ENCODE measurements around the gene MITF. TPM values are rescaled to one million over a fixed set of nuclear protein-coding genes. Genes with fewer than 3 reads are reported as not detected.
"Not testable (repeated sequence)": the region's sequence is repeated elsewhere in the genome, so short reads cannot be mapped to it uniquely, and the experiment has no call there.

MITF gene
- total RNA-seq, 4 donors from 2014 or later: 12.2 to 20.9 (median 17.1) TPM

DNA sequence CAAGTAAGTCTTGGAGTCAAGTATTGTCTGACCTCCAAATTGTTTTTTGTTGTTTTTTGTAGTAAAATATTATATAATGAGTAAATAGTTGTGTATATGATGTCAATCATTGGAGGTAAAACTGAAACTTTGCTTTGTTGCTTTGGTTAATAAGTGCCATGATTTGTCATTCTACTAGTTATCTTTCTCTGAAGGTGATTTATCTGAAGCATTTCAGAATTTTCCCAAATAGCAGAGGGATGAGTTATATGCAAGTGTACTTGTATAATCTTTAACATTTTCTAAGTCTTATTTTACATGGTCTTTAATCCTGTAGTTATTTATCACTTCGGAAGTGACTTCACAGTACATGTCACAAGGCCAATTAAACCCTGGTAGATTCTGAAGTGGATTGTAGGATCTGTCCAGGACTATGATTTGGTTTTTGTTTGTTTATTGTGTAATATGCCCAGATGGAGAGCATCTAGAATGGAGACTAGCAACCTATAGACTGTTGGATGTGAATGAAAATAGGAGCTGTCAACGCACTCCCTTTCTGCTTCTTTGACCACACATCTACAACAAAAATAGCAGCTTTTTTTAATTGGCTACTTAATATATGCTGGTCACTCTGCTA lies 167.2 kb downstream of the MITF start:
- WGBS, 2 donors (ENCODE audit: low coverage in 1 of 2): 88 to 90% methylated on average over 2 of the region's 2 CpGs
- Histone ChIP-seq H3K27ac (no peak overlapping the region), H3K4me1 (peaks cover 0 to 6% (median 2%) of the 10 kb centered on the region in 4 donors), H3K27me3 (no peaks in the 10 kb centered on the region), H3K36me3 (no peaks in the 10 kb centered on the region), H3K9me3 (no peaks in the 10 kb centered on the region), H3K4me3 (no peak overlapping the region)
- intact Hi-C loops (cut with DNase I; ENCODE audit: low total_unique reads) (no loop called here), in situ Hi-C loops (cut with MboI; ENCODE audit: low pct_ligation_motif_present in 1 of 4, low pct_unique_long_range_greater_than_20kb in 1 of 4, low sequenced_read_pairs in 3 of 4) (no loop called here)
- no peak for TF ChIP-seq EP300 (IDR thresholded peaks at IDR 0.05; ENCODE audit: low read depth)
- no peak for TF ChIP-seq POLR2AphosphoS5 (IDR thresholded peaks at IDR 0.05)
- no peak for TF ChIP-seq POLR2A (IDR thresholded peaks at IDR 0.05)
- TF ChIP-seq, protein P1, sequence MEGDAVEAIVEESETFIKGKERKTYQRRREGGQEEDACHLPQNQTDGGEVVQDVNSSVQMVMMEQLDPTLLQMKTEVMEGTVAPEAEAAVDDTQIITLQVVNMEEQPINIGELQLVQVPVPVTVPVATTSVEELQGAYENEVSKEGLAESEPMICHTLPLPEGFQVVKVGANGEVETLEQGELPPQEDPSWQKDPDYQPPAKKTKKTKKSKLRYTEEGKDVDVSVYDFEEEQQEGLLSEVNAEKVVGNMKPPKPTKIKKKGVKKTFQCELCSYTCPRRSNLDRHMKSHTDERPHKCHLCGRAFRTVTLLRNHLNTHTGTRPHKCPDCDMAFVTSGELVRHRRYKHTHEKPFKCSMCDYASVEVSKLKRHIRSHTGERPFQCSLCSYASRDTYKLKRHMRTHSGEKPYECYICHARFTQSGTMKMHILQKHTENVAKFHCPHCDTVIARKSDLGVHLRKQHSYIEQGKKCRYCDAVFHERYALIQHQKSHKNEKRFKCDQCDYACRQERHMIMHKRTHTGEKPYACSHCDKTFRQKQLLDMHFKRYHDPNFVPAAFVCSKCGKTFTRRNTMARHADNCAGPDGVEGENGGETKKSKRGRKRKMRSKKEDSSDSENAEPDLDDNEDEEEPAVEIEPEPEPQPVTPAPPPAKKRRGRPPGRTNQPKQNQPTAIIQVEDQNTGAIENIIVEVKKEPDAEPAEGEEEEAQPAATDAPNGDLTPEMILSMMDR (IDR thresholded peaks at IDR 0.05): no peak
- DNase-seq: no peak

DNA sequence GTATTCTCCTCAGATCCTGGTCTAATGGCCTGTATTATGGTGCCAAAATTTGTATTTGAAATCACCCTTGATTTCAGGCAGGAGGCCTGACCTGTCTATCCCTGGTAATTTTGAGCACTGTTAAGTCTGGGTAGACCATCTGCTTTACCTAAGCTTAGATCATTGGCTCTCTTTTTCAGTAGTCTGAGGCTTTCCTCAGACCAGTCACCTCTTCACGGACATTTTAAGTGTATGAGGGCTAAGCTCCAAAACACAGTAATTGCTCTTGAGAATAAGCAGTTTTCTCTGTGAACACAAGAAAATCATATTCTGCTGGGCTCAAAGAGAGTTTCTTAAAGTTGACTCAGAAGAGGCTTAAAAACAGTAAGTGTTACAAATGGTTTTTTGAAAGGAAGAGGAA lies 168.3 kb downstream of the MITF start:
- 64 to 71% methylated on average over 1 of the region's 1 CpG for WGBS, 2 donors (ENCODE audit: low coverage in 1 of 2)
- Histone ChIP-seq H3K4me1 (peaks cover 0 to 6% (median 2%) of the 10 kb centered on the region in 4 donors), H3K36me3 (no peaks in the 10 kb centered on the region), H3K27ac (no peak overlapping the region), H3K9me3 (no peaks in the 10 kb centered on the region), H3K4me3 (no peak overlapping the region), H3K27me3 (no peaks in the 10 kb centered on the region)
- DNase-seq: no peak
- in situ Hi-C loops (cut with MboI; ENCODE audit: low pct_ligation_motif_present in 1 of 4, low pct_unique_long_range_greater_than_20kb in 1 of 4, low sequenced_read_pairs in 3 of 4): no loop called here
- TF ChIP-seq POLR2AphosphoS5 (IDR thresholded peaks at IDR 0.05): no peak
- TF ChIP-seq POLR2A (IDR thresholded peaks at IDR 0.05): no peak
- TF ChIP-seq, protein P1 (IDR thresholded peaks at IDR 0.05): no peak
- TF ChIP-seq EP300 (IDR thresholded peaks at IDR 0.05; ENCODE audit: low read depth): no peak
- intact Hi-C loops (cut with DNase I; ENCODE audit: low total_unique reads): no loop called here

DNA sequence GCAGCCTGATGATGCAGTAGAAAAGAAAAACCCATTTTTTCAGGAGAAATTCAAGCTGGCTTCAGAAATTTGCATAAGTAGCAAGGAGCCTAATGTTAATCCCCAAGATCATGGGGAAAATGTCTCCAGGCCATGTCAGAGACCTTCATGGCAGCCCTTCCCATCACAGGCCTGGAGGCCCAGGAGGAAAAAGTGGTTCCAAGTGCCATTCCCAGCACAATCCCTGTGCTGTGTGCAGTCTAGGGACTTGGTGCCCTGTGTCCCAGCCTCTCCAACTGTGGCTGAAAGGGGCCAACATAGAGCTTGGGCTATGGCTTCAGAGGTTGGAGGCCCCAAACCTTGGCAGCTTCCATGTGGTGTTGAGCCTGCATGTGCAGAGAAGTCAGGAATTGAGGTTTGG lies 170.6 kb downstream of the MITF start:
- DNase-seq; H3K4me3 ChIP-seq; H3K36me3 ChIP-seq; H3K9me3 ChIP-seq; intact Hi-C loops (cut with DNase I; ENCODE audit: low total_unique reads); in situ Hi-C loops (cut with MboI; ENCODE audit: low pct_ligation_motif_present in 1 of 4, low pct_unique_long_range_greater_than_20kb in 1 of 4, low sequenced_read_pairs in 3 of 4); H3K4me1 ChIP-seq; H3K27ac ChIP-seq; H3K27me3 ChIP-seq: not testable (repeated sequence)

DNA sequence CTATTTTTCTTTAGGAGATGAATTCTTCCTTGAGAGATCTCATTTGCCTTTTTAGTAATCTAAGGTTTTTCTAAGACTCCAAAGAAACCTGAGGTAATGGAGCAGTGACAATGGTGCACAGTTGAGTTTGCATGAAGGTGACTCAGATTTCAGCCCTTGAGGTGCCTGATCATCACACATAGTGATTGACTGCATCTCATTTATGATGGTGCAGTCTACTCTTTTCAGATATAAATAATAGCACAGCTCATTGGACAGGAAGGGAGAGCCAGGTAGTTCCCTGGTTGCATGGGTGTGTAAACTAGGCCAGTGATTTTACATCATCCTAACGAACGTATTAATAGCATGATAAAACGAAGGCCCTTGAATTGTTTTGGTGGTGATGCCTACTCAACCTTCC lies 174.2 kb downstream of the MITF start:
- Histone ChIP-seq H3K27ac (no peak overlapping the region), H3K4me3 (no peak overlapping the region), H3K36me3 (no peaks in the 10 kb centered on the region), H3K27me3 (no peaks in the 10 kb centered on the region), H3K9me3 (peaks cover 0 to 4% of the 10 kb centered on the region in 2 donors), H3K4me1 (no peaks in the 10 kb centered on the region)
- intact Hi-C loops (cut with DNase I; ENCODE audit: low total_unique reads): no loop called here
- in situ Hi-C loops (cut with MboI; ENCODE audit: low pct_ligation_motif_present in 1 of 4, low pct_unique_long_range_greater_than_20kb in 1 of 4, low sequenced_read_pairs in 3 of 4): no loop called here
- DNase-seq: no peak
- TF ChIP-seq, protein P1 (IDR thresholded peaks at IDR 0.05): no peak
- no peak for TF ChIP-seq POLR2A (IDR thresholded peaks at IDR 0.05)
- no peak for TF ChIP-seq POLR2AphosphoS5 (IDR thresholded peaks at IDR 0.05)
- no peak for TF ChIP-seq EP300 (IDR thresholded peaks at IDR 0.05; ENCODE audit: low read depth)
- 84 to 98% methylated on average over 3 of the region's 3 CpGs for WGBS, 2 donors (ENCODE audit: low coverage in 1 of 2)

DNA sequence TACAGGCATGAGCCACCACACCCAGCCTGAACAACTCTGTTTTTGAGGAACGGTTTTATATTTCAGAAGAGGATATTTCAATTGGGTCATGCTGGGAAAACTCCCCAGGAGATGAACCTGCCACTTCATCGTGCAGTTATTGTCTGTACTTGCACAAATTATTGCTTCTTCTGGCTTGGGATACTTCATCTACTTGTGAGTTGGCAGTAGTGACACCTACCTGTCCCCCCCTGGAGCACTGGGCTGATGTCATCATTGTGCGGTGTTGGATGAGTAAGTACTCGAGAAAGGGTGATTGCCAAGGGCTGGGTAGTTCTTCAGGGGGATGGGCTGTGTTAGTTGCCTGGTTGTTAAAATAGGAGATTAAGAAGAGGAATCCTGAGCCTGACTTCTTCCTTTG lies 175.1 kb downstream of the MITF start:
- peaks cover 0 to 4% of the 10 kb centered on the region in 2 donors for H3K9me3 ChIP-seq
- no peak for DNase-seq
- no peak overlapping the region for H3K27ac ChIP-seq
- intact Hi-C loops (cut with DNase I; ENCODE audit: low total_unique reads) (no loop called here), in situ Hi-C loops (cut with MboI; ENCODE audit: low pct_ligation_motif_present in 1 of 4, low pct_unique_long_range_greater_than_20kb in 1 of 4, low sequenced_read_pairs in 3 of 4) (no loop called here)
- H3K4me1 ChIP-seq: no peaks in the 10 kb centered on the region
- no peak overlapping the region for H3K4me3 ChIP-seq
- WGBS, 2 donors (ENCODE audit: low coverage in 1 of 2): 73 to 86% methylated on average over 4 of the region's 4 CpGs
- no peaks in the 10 kb centered on the region for H3K36me3 ChIP-seq
- H3K27me3 ChIP-seq: no peaks in the 10 kb centered on the region
- TF ChIP-seq POLR2AphosphoS5 (IDR thresholded peaks at IDR 0.05): no peak
